HG03354 (cell line): ENCODE results near the gene CD151.

ENCODE experiments used
- ATAC-seq: cut with Tn5 transposase; IDR thresholded peaks from one replicate; pipeline ENCODE4 v1.9.1; 2021; ENCODE audit warnings: mild to moderate bottlenecking; ENCODE audit not compliant: unreplicated experiment, poor library complexity, severe bottlenecking

Gene CD151

DNA sequence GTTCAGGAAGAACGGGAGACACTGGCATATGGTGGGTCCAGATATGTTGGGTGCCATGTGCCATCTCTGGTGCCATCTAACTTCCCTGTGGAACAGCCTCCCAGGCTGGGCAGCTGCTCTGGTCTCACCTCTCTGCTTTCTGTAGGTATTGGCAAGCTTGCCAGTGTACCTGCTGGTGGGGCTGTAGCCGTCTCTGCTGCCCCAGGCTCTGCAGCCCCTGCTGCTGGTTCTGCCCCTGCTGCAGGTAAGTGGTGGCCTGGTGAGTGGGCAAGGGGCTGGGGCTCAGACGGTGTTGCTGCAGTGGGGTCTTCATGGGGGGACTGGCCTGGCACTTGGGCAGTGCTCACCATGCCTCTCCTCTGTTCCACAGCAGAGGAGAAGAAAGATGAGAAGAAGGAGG lies 20.4 kb upstream of the CD151 start:
- ATAC-seq = no peak

DNA sequence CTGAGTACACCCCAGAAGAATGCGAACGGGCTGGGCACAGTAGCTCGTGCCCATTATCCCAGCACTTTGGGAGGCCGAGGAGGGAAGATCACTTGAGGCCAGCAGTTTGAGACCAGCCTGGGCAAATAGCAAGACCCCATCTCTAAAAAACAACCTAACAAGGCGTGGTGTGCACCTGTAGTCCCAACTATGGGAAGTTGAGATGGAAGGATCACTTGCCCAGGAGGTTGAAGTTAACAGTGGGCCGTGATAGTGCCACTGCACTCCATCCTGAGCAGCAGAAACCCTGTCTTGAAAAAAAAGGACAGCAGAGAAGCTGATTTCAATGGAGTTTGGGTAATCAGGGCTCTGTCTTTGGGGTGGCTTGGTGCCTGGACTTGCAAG lies 19.7 kb upstream of the CD151 start:
- ATAC-seq = no peak

DNA sequence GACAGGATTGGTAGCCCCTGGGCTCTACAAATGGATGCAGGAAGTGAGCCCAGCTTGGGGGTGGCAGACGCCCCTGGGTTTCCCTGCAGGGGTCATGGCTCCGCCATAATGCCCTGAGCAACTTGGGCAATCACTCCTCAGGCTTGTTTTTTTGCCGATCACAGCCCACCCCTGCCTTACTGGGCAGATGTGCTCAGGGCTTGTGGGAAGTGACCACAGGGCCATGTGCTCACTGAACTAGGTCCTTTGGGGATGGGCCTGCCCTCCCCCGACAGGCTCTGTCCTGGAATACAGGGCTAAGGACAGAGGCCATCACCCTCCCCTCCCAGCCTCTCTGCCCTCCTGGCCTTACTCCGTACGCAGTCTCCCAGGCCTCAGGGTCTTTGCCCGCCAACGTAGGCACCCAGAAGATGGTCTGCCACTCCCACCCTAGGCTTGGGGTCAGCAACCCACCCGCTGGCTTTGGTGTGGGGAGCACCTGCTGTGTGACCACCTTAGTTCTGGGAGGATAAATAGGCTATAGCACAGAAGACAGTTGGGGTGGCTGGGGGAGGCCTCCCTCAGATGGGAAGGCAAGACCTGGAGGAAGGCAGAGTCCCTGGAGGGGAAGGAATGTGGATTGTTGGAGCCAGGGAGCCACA lies 19.2 kb upstream of the CD151 start:
- no peak for ATAC-seq

DNA sequence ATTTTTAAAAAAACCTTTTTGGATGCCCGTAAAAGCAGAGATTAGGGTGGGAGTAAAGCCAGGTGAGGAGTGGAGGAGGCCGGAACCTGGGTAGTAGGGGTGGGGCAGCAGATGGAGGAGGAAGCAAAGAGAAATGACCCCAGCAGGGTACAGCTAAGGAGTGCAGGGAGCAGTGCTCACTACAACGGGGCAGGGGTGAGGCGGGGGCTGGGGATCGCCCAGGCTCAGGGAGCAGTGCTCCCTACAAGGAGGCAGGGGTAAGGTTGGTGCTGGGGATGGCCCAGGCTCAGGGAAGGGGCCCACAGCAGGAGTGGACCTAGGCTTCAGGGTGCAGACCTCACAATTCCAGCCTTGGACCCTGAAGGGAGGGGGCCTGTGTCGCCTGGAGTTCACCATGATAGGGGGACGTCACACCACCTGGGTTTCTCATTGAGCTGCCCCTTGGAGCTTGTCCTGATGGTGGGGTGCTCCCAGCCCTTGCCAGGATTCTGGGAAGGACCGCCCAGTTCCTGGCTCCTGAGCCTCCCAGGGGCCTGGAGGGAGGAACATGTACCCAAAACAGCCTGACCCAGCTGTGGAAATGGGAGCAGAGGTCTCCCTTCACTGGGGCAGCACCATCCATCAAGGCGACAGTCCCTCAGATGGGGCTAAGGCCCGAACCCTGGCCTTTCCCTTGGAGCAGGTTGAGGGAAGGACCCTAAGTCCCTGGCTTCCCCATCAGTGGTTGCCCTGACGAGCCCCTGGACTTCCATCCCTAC lies 16.9 kb upstream of the CD151 start:
- ATAC-seq = no peak

DNA sequence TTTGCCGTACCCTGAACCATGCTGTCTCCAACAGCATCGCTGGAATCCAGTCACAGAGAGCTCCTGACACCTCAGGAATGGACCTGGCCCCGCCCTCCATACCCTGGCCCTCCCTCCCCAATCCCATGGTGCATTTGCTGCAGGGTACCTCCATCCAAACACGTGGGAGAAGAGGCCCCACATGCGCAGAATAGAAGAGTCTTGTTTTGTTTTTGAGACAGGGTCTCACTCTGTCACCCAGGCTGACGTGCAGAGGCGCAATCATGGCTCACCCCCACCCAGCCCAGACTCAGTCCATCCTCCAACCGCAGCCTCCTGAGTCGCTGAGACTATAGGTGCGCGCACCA lies 16.3 kb upstream of the CD151 start:
- no peak for ATAC-seq

DNA sequence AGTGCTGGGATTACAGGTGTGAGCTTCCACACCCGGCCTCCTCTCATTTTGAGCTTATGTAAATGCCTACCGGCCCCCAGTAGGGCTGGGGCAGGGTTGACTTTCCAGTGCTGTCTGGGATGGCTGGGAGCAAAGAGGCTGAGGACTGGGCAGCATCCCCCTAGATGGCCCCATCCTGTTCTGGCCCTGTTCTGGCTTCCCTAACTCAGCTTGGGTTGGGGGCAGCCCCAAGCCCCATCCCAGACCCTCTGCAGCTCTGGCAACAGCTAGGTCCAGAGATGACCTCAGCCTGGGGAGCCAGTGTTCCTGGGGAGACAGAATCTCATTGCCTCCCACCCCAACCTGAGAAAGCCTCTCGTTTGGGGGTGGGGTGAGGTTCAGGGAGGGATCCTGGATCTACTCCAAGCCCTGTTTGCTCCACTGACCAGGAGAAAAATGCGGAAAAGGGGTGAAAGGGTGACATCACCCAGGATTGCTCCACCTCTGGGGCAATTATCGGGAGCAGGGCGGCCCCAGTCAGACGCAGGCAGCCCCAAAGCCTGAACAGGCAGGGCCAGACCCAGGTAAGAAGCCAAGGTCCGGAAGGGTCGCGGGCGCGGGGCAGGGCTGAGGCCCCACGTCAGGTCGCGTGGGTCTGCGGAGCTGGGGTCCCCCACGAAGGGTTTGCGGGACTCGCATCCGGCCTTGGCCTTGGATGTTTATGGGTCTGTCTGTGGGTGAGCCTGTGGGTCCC lies 14.2 kb upstream of the CD151 start, which contains the start of gene PNPLA2:
Gene PNPLA2 (plus strand): TSS at position 519 of the 733 bp plus-strand sequence. CDS start 805 bp downstream, outside the sequence.
- ATAC-seq = no peak

DNA sequence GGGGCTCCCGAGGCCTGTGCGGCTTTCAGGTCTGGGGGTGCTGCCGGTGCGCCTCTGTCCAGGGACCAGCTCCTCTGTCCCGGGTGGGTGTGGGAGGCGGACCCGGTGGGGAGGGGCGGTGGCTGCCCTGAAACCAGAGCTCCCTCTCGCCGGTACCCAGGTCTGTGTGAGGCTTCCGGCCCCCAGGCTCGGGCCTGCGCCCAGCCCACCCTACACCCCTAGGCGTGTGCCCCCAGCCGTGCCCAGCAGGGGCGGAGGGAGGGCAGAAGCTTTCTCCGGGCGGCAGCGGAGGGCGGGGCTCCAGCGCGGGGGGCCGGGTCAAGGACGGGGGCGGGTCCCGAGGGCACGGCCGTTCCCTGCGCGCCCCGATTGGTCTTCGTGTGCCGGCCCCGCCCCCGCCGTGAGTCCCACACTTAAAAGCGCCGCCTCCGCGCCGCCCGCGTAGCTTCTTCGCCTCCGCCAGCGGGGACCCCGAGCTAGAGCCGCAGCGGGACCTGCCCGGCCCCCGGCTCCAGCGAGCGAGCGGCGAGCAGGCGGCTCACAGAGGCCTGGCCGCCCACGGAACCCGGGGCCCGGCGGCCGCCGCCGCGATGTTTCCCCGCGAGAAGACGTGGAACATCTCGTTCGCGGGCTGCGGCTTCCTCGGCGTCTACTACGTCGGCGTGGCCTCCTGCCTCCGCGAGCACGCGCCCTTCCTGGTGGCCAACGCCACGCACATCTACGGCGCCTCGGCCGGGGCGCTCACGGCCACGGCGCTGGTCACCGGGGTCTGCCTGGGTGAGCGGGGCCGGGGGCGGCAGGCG lies 13.4 kb upstream of the CD151 start:
- ATAC-seq = peak; percentile 69

DNA sequence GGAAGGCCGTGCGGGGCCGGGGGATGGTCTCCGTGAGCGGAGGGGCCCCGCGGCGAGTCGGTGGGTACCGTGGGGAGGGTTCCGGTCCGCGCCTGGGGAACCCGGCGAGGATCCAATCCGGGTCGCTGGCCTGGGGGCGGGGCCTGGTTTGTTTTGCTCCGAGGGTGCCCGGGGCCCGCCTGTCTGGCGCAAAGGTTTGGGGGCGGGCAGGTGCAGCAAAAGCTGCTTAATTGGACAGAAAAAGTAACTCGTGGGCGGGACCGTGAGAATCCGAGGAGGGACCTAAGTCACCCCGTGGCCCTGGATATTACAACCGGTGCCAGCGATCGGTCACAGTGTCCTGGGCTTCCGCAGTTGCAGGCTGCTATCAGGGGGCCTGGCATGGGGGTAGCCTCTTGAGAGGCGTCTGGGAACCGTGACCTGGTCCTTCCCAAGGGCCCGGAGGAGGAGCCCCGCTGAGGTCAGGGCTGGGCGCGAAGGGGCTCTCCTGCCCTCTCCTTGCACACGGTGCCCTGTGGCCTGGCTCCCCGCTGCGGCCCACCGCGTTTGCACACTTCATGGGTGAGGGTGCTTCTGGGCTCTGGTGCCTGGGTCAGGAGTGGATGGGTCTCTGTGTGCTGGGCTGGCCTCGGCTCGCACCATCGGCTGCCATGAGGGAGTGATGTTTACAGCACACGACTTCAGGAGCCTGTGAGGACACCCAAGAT lies 12.7 kb upstream of the CD151 start:
- peak; percentile 69 for ATAC-seq

DNA sequence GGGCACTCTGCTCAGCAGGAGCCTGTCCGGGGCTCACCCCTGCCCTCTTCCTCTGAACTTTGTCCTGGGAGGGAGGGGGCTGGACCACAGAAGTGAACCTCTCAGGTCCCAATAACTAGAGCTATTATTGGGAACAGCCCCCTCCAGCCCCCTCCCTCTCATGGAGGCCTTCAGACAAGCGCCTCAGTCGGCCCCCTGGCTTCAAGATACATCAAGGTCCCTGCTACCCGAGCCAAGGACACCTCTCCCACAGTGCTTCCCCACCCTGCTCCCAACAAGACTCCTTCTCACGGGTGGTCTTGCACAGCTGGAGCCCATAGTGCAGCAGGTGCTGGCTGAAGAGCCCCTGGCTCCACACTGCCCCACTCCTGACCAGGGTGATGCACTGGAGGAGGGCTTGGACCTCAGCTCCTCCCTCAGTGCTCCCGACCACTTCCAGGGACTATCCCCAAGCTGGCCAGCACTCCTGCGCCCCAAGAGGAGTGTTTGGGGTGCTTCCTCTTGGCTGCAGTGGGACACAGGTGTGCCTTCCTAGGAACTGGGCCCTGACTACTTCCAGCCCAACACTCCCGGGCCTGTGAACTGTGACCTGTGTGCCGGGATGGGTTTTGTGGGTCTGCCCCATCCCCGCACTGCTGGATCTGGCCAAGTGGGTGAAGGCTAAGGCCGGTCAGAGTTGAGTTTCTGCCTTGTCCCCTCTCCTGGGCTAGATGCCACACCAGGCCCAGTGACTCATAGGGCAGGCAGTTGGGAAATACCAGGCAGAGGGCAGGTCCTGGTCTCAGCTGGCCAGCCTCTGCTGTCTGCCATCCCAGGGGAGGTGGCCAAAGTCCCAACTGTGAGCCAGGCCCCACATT lies 11.9 kb upstream of the CD151 start:
- no peak for ATAC-seq

DNA sequence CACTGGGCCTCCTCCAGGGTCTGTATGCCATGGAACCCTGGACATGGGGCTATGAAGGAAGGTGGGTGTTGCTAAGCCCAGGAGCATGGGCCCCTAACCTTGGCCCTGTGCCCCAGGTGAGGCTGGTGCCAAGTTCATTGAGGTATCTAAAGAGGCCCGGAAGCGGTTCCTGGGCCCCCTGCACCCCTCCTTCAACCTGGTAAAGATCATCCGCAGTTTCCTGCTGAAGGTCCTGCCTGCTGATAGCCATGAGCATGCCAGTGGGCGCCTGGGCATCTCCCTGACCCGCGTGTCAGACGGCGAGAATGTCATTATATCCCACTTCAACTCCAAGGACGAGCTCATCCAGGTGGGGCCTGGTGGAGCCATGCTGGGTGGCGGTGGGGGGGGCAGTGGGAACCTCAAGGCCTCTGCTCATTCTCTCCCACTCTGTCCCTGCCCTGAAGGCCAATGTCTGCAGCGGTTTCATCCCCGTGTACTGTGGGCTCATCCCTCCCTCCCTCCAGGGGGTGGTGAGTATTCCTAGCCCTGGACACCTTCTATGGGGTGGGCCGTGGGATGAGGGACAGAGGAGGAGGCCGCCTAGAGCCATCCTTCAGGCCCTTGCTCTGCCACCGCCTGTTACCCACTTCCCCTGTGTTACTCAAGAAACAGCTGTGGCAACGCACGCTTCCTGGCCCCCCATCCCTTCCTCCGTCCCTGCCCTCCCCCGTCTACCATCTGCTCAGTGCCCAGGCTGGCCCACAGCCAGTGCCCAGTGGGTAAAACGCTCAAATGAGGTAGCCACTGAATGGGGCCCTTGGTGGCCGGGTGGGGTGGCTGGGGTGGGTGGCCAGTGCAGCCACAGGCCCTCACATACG lies 11.0 kb upstream of the CD151 start:
- ATAC-seq = no peak

DNA sequence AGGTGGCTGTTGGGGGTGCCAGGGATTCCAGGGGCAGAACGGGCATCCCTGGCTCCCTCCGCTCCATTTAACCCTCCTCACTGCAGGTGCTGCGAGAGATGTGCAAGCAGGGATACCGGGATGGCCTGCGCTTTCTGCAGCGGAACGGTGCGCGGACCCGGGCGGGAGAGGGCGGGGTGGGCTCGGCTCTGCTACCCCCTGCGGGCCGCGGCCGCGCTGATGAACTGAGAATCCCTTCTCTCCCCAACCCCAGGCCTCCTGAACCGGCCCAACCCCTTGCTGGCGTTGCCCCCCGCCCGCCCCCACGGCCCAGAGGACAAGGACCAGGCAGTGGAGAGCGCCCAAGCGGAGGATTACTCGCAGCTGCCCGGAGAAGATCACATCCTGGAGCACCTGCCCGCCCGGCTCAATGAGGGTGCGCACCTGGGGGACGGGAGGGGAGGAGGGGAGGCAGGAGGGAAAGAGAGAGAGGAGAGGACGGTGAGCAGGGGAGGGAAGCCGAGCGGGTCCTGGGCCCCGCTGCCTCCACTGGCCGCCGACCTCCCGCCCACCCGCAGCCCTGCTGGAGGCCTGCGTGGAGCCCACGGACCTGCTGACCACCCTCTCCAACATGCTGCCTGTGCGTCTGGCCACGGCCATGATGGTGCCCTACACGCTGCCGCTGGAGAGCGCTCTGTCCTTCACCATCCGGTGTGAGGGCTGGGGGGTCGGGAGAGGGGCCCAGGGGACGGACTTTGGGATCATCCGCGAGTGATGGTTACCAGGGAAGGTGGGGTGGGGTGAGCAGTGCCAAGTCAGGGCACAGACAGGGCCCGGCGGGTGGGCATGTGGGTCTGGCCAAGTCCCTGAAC lies 9.1 kb upstream of the CD151 start:
- no peak for ATAC-seq

DNA sequence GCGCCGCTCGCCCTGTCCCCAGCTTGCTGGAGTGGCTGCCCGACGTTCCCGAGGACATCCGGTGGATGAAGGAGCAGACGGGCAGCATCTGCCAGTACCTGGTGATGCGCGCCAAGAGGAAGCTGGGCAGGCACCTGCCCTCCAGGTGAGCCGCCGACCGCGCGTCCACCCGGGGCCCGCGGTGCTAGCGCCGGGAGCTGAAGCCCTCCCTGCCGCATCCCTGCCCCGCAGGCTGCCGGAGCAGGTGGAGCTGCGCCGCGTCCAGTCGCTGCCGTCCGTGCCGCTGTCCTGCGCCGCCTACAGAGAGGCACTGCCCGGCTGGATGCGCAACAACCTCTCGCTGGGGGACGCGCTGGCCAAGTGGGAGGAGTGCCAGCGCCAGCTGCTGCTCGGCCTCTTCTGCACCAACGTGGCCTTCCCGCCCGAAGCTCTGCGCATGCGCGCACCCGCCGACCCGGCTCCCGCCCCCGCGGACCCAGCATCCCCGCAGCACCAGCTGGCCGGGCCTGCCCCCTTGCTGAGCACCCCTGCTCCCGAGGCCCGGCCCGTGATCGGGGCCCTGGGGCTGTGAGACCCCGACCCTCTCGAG lies 8.4 kb upstream of the CD151 start:
- ATAC-seq = no peak

DNA sequence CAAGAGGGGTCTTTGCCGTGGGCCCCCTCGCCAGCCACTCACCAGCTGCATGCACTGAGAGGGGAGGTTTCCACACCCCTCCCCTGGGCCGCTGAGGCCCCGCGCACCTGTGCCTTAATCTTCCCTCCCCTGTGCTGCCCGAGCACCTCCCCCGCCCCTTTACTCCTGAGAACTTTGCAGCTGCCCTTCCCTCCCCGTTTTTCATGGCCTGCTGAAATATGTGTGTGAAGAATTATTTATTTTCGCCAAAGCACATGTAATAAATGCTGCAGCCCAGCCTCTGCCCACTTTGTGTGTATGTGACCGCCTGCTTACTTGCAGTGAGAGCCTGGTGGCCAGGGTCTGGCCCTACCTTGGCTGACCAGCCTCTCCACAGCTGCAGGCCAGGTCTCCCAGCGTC lies 7.8 kb upstream of the CD151 start:
- ATAC-seq = no peak

DNA sequence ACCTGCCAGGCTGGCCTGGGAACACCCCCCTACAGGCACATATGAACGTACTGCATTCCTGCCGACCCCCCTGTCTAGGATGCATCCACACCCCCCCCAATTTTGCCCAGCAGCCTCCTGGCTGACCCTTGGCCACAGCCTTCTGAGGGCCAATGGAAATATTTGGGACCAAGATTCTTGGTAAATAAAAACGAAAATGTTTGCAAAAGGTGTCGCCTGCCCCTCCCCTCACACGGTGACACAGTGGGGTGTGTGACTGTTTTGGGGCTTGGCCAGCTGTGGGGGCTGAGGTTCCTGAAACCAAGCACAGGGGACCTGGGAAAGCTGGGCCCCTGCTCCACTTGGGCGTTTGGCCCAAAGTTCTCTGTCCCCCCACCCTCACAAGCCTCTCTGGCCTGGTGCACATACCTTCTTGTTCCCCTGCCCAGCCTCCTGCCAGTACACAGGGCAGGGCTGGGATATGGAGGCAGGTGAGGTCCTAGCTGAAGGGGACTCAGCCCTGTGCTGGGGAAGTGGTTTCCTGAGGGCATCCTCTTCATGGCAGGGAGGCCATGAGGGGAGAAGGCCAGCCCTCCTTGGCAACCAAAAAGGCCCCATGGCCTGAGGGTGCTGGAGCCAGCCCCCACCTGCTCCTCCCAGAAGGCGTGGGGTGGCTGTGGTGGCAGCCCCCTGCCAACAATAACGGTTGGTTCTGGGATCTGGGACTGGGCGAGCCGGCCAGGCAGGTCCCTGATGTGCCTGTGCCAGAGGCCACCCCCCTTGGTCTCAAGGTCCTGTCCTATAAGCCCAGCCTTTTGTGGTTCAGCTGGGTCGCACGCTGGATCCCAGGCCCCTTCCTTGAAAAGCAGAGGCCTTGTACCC lies 7.2 kb upstream of the CD151 start:
- no peak for ATAC-seq

DNA sequence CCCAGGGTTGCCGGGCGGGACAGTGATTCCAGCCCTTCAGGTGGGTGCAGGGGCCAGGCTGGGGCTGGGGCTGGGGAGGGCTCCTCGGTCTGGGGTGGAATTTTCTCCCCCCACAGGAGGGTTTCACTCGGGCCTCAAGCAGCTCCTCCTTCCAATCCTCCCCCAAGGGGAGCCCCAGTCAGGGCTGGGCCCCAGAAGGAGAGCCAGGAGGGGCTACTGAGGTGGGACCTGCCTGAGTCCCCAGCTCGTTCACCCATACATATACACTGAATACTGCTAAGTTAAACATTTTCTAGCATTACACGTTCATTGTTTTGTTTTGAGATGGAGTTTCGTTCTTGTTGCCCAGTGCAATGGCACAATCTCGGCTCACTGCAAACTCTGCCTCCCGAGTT lies 6.5 kb upstream of the CD151 start:
- no peak for ATAC-seq

DNA sequence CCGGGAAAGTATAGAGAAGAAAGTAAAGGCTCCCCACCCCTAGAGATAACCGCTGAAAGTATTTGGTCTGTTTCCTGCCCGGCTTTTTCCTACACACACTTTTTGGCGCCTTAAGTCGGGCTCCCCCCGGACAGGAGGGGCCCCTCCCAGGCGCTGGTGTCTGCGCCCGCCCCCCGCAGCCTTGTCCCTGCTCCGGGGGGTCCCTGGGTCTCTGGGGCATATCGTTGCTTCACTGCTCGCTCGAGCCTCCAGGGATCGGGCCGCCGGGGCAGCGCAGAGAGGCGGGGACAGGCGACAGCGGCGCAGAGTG lies 6.0 kb upstream of the CD151 start:
- ATAC-seq = no peak
